SK-N-MC (cell line): ENCODE measurements around the gene ITPRIP.

Experiments used
- EZH2 ChIP-seq: fragments of 200-600 bp; sonication (generic); IDR thresholded peaks from one replicate; pipeline ENCODE4 v1.6.1; 2017; ENCODE audit warnings: antibody characterized with exemption
- POLR2AphosphoS5 ChIP-seq: IDR thresholded peaks from 2 replicates; pipeline ENCODE4 v1.6.1; 2012; ENCODE audit warnings: mild to moderate bottlenecking, low read depth, low read length, borderline replicate concordance

DNA sequence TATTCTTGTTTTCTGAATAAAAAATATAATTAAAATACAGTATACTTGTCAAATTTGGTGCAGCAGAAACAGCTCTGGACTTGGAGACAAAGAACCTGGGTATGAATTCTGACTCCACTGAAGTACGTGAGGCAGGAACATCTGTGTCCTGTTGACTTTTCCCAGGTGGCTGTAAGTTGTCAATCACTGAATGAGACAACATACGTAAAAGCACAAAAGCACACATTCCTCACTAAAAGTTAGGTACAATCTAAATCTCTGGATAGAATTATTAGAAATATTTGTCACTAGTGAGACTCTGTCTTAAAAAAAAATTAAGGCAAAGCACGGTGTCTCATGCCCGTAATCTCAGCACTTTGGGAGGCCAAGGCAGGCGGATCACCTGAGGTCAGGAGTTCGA is 33.5 kb upstream of the ITPRIP start:
- TF ChIP-seq EZH2: no peak
- TF ChIP-seq POLR2AphosphoS5: no peak
